ENCODE results near the gene UBE2I.
"Not testable (repeated sequence)": the region's sequence is repeated elsewhere in the genome, so short reads cannot be mapped to it uniquely, and the experiment has no call there.

UBE2I gene

GRCh38 chr16:1288813-1289476 lies 20.5 kb upstream of the UBE2I start:
- in situ Hi-C loops (cut with HindIII; ENCODE audit: low sequenced_read_pairs): no loop called here
- no peak for DNase-seq (ENCODE audit: low read depth, low spot score)
- no peak overlapping the region for H3K4me3 ChIP-seq (ENCODE audit: low read depth, low read length)
- TF ChIP-seq CTCF (IDR thresholded peaks at IDR 0.05; ENCODE audit: low read depth, low read length): no peak

- no peak for DNase-seq (ENCODE audit: low read depth, low spot score)
- no peak overlapping the region for H3K4me3 ChIP-seq (ENCODE audit: low read depth, low read length)
- no peak for TF ChIP-seq CTCF (IDR thresholded peaks at IDR 0.05; ENCODE audit: low read depth, low read length)
- in situ Hi-C loops (cut with HindIII; ENCODE audit: low sequenced_read_pairs): no loop called here
These were observed 20.0 kb upstream of the UBE2I start for GRCh38 chr16:1289477-1289866.

GRCh38 chr16:1290063-1290501 lies 19.4 kb upstream of the UBE2I start:
- no peak for TF ChIP-seq CTCF (IDR thresholded peaks at IDR 0.05; ENCODE audit: low read depth, low read length)
- no peak overlapping the region for H3K4me3 ChIP-seq (ENCODE audit: low read depth, low read length)
- in situ Hi-C loops (cut with HindIII; ENCODE audit: low sequenced_read_pairs): no loop called here
- DNase-seq (ENCODE audit: low read depth, low spot score): no peak

- in situ Hi-C loops (cut with HindIII; ENCODE audit: low sequenced_read_pairs): no loop called here
- no peak for DNase-seq (ENCODE audit: low read depth, low spot score)
- no peak for TF ChIP-seq CTCF (IDR thresholded peaks at IDR 0.05; ENCODE audit: low read depth, low read length)
- H3K4me3 ChIP-seq (ENCODE audit: low read depth, low read length): no peak overlapping the region
These were observed 18.4 kb upstream of the UBE2I start for GRCh38 chr16:1290860-1291575.

- in situ Hi-C loops (cut with HindIII; ENCODE audit: low sequenced_read_pairs): no loop called here
- DNase-seq (ENCODE audit: low read depth, low spot score): no peak
- no peak for TF ChIP-seq CTCF (IDR thresholded peaks at IDR 0.05; ENCODE audit: low read depth, low read length)
- H3K4me3 ChIP-seq (ENCODE audit: low read depth, low read length): no peak overlapping the region
These were observed 17.9 kb upstream of the UBE2I start for GRCh38 chr16:1291576-1291974.

GRCh38 chr16:1292208-1292607 lies 17.2 kb upstream of the UBE2I start:
- H3K4me3 ChIP-seq (ENCODE audit: low read depth, low read length); DNase-seq (ENCODE audit: low read depth, low spot score); in situ Hi-C loops (cut with HindIII; ENCODE audit: low sequenced_read_pairs): not testable (repeated sequence)

- in situ Hi-C loops (cut with HindIII; ENCODE audit: low sequenced_read_pairs); H3K4me3 ChIP-seq (ENCODE audit: low read depth, low read length); DNase-seq (ENCODE audit: low read depth, low spot score): not testable (repeated sequence)
These were observed 16.6 kb upstream of the UBE2I start for GRCh38 chr16:1292808-1293207.
